HEK293 (cell line): Measurements from ENCODE around the gene WIPF3.
A peak's percentile ranks its signal among the peaks of the same experiment; 100 is the strongest.

Source experiments
- CTCF ChIA-PET: fragments of 350-600 bp; formaldehyde crosslinking; extraction: SDS; loops from one replicate; lab custom pipeline; 2021; ENCODE audit warnings: antibody characterized with exemption; lab: Yijun Ruan, JAX
- POLR2A ChIA-PET: fragments of 300-600 bp; formaldehyde crosslinking; extraction: SDS; loops from one replicate; lab custom pipeline; 2020; ENCODE audit warnings: antibody characterized with exemption, inconsistent platforms; lab: Yijun Ruan, JAX
- H3K27ac ChIP-seq: fragments of 200-500 bp; sonication (Bioruptor generic); 2 replicates; pipeline ENCODE4 v1.5.1; 2014; ENCODE audit warnings: low read depth, low read length, control low read depth, inconsistent platforms; ENCODE audit errors: extremely low read depth
- H3K36me3 ChIP-seq, 2 experiments: fragments of 200-500 bp in 1 of 2; sonication (Bioruptor generic) in 1 of 2; 1 replicate in 1 of 2; 2 replicates in 1 of 2; pipeline ENCODE4 v1.5.1; 2014 to 2017; ENCODE audit warnings: inconsistent platforms in 2 of 2, low read length in 2 of 2; ENCODE audit not compliant: control insufficient read depth in 2 of 2, insufficient read depth in 1 of 2
- H3K4me1 ChIP-seq: fragments of 200-500 bp; sonication (Bioruptor generic); 2 replicates; pipeline ENCODE4 v1.5.1; 2014; ENCODE audit warnings: mild to moderate bottlenecking, low read length, inconsistent platforms; ENCODE audit not compliant: control insufficient read depth, insufficient read depth
- H3K4me3 ChIP-seq: 2 replicates; pipeline ENCODE4 v1.5.1; 2011; ENCODE audit warnings: low read depth, mild to moderate bottlenecking, control low read depth, low read length, moderate library complexity
- H3K9me3 ChIP-seq: fragments of 200-500 bp; sonication (Bioruptor generic); 2 replicates; pipeline ENCODE4 v1.5.1; 2014; ENCODE audit warnings: low read depth, low read length, inconsistent platforms; ENCODE audit not compliant: control insufficient read depth, insufficient read depth
- BCL6B ChIP-seq: fragments of 450-650 bp; formaldehyde crosslinking; IDR thresholded peaks from 2 replicates; pipeline ENCODE4 v1.5.1; 2017; ENCODE audit warnings: missing biosample characterization, missing genetic modification characterization
- PRDM1 ChIP-seq: fragments of 450-650 bp; formaldehyde crosslinking; IDR thresholded peaks from 2 replicates; pipeline ENCODE4; 2016; ENCODE audit warnings: missing biosample characterization, missing genetic modification characterization
- REST ChIP-seq: fragments of 450-650 bp; formaldehyde crosslinking; IDR thresholded peaks from 2 replicates; pipeline ENCODE4 v1.5.1; 2016; ENCODE audit warnings: missing biosample characterization, missing genetic modification characterization
- SCRT2 ChIP-seq: fragments of 450-650 bp; formaldehyde crosslinking; IDR thresholded peaks from 2 replicates; pipeline ENCODE4 v1.5.1; 2016; ENCODE audit warnings: missing biosample characterization, missing genetic modification characterization
- ZBTB1 ChIP-seq: fragments of 450-650 bp; formaldehyde crosslinking; IDR thresholded peaks from 2 replicates; pipeline ENCODE4 v1.5.1; 2016; ENCODE audit warnings: missing biosample characterization, missing genetic modification characterization
- ZBTB7A ChIP-seq: fragments of 450-650 bp; formaldehyde crosslinking; IDR thresholded peaks from 2 replicates; pipeline ENCODE4 v1.5.1; 2016; ENCODE audit warnings: low read depth, missing biosample characterization, missing genetic modification characterization
- ZFHX2 ChIP-seq: fragments of 450-650 bp; formaldehyde crosslinking; conservative IDR thresholded peaks from 2 replicates; pipeline ENCODE4 v1.5.1; 2016; ENCODE audit warnings: missing biosample characterization, missing genetic modification characterization
- ZNF112 ChIP-seq: fragments of 450-650 bp; formaldehyde crosslinking; IDR thresholded peaks from 2 replicates; pipeline ENCODE4 v1.5.0; 2017; ENCODE audit warnings: missing biosample characterization, missing genetic modification characterization
- ZNF121 ChIP-seq: fragments of 450-650 bp; formaldehyde crosslinking; IDR thresholded peaks from 2 replicates; pipeline ENCODE4 v1.5.1; 2016; ENCODE audit warnings: missing biosample characterization, missing genetic modification characterization
- ZNF2 ChIP-seq: fragments of 450-650 bp; formaldehyde crosslinking; IDR thresholded peaks from 2 replicates; pipeline ENCODE4 v1.5.1; 2016; ENCODE audit warnings: missing biosample characterization, missing genetic modification characterization
- ZNF24 ChIP-seq: fragments of 450-650 bp; formaldehyde crosslinking; IDR thresholded peaks from 2 replicates; pipeline ENCODE4 v1.5.1; 2016; ENCODE audit warnings: missing biosample characterization, missing genetic modification characterization
- ZNF292 ChIP-seq: fragments of 450-650 bp; formaldehyde crosslinking; IDR thresholded peaks from 2 replicates; pipeline ENCODE4 v1.5.1; 2016; ENCODE audit warnings: low read depth, missing biosample characterization, missing genetic modification characterization, borderline replicate concordance
- ZNF341 ChIP-seq: fragments of 450-650 bp; formaldehyde crosslinking; IDR thresholded peaks from 2 replicates; pipeline ENCODE4; 2016; ENCODE audit warnings: low read depth, missing biosample characterization, missing genetic modification characterization
- ZNF404 ChIP-seq: fragments of 450-650 bp; formaldehyde crosslinking; IDR thresholded peaks from 2 replicates; pipeline ENCODE4 v1.5.1; 2017; ENCODE audit warnings: missing biosample characterization, missing genetic modification characterization
- ZNF600 ChIP-seq: fragments of 450-650 bp; formaldehyde crosslinking; IDR thresholded peaks from 2 replicates; pipeline ENCODE4 v1.5.1; 2016; ENCODE audit warnings: missing biosample characterization, missing genetic modification characterization
- ZNF626 ChIP-seq: fragments of 450-650 bp; sonication (Bioruptor Pico); formaldehyde crosslinking; IDR thresholded peaks from 2 replicates; pipeline ENCODE4 v1.5.1; 2018; ENCODE audit warnings: missing biosample characterization, missing genetic modification characterization, inconsistent platforms
- ZNF660 ChIP-seq: fragments of 450-650 bp; IDR thresholded peaks from 2 replicates; pipeline ENCODE4 v1.5.1; 2018; ENCODE audit warnings: missing biosample characterization, mild to moderate bottlenecking, missing genetic modification characterization
- ZNF777 ChIP-seq: fragments of 450-650 bp; formaldehyde crosslinking; IDR thresholded peaks from 2 replicates; pipeline ENCODE4 v1.5.1; 2017; ENCODE audit warnings: missing biosample characterization, missing genetic modification characterization, borderline replicate concordance
- ZSCAN23 ChIP-seq: fragments of 450-650 bp; formaldehyde crosslinking; IDR thresholded peaks from 2 replicates; pipeline ENCODE4 v1.5.1; 2016; ENCODE audit warnings: missing biosample characterization, missing genetic modification characterization
- TF ChIP-seq, protein P1 (sequence below): fragments of 450-650 bp; IDR thresholded peaks from 2 replicates; pipeline ENCODE4 v1.5.1; 2018; ENCODE audit warnings: missing biosample characterization, missing genetic modification characterization

The WIPF3 gene

DNA sequence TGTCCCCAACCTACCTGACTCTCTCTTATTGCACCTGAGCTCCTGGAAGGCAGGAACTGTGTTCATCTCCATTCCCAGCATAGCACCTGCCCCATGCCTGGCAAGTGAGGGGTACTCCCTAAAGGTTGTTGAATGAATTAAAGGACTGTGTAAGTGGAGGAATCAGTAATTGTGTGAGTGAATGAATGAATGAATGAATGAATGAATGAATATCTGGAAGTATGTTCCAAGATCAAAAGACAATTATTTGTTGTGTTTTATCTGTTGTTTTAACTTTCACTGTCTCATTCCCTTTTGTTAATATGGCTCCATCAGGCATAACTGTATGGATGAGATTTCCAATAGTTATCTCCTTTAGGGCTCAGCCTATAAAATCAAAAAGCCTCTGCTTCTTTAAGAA lies 4.0 kb downstream of the WIPF3 start:
- H3K4me3 ChIP-seq, result no peak overlapping the region
- H3K27ac ChIP-seq, result no peak overlapping the region
- TF ChIP-seq ZNF24 (0 out of 2 replicates have a peak, but pooled peaks have one; percentile 50), ZNF292 (tag by site-specific recombination) (no peak)
- no peaks in the 10 kb centered on the region for H3K9me3 ChIP-seq
- ChIA-PET CTCF (interaction anchor here (0.7 kb wide), 1 partner anchor 176 kb away, joined by 3 read pairs; no protein-coding TSS in a partner anchor), POLR2A (no interaction called here)
- H3K36me3 ChIP-seq, result no peaks in the 10 kb centered on the region
- peaks cover 23% of the 10 kb centered on the region for H3K4me1 ChIP-seq

DNA sequence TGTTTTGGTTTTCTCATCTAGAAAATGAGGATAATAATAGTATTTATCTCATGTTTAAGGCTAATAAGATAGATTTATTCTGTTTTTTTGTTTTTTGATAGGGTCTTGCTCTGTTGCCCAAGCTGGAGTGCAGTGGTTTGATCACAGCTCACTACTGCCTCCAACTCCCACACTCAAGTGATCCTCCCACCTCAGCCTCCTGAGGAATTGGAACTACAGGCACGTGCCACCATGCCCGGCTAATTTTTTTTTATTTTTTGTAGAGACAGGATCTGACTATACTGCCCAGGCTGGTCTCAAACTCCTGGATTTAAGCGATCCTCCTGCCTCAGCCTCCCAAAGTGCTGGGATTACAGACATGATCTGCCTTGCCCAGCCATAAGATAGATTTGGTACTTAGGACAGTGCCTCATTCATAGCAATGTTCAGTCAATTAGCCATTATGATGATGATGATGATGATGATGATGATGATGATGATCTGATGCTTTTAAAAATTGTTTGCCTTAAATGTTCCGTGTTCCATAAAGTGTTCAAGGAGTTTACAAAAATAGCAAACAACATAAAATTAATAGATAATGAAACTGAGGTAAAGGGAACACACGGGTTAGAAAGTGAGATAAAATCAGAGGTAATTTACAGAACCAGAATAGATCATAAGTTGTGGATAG lies 4.6 kb downstream of the WIPF3 start:
- ChIA-PET POLR2A (no interaction called here), CTCF (interaction anchor here (0.6 kb wide), 1 partner anchor 10 kb away, joined by 3 read pairs; no protein-coding TSS in a partner anchor)
- Histone ChIP-seq H3K9me3 (no peaks in the 10 kb centered on the region), H3K4me3 (no peak overlapping the region), H3K4me1 (peaks cover 23% of the 10 kb centered on the region), H3K27ac (no peak overlapping the region), H3K36me3 (no peaks in the 10 kb centered on the region)
- TF ChIP-seq ZNF121, result peak; percentile 93
- TF ChIP-seq, protein P1, sequence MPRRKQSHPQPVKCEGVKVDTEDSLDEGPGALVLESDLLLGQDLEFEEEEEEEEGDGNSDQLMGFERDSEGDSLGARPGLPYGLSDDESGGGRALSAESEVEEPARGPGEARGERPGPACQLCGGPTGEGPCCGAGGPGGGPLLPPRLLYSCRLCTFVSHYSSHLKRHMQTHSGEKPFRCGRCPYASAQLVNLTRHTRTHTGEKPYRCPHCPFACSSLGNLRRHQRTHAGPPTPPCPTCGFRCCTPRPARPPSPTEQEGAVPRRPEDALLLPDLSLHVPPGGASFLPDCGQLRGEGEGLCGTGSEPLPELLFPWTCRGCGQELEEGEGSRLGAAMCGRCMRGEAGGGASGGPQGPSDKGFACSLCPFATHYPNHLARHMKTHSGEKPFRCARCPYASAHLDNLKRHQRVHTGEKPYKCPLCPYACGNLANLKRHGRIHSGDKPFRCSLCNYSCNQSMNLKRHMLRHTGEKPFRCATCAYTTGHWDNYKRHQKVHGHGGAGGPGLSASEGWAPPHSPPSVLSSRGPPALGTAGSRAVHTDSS (tag by site-specific recombination), result peak; percentile 98
- peak; percentile 57; the same call in 1 of the 2 replicates for TF ChIP-seq REST (tag by site-specific recombination)
- no peak for TF ChIP-seq ZBTB1 (tag by site-specific recombination)
- TF ChIP-seq ZFHX2 (tag by site-specific recombination), result peak; percentile 46
- TF ChIP-seq ZNF660 (tag by site-specific recombination), result no peak
- no peak for TF ChIP-seq ZNF2 (tag by site-specific recombination)
- TF ChIP-seq ZNF626 (tag by site-specific recombination), result no peak

DNA sequence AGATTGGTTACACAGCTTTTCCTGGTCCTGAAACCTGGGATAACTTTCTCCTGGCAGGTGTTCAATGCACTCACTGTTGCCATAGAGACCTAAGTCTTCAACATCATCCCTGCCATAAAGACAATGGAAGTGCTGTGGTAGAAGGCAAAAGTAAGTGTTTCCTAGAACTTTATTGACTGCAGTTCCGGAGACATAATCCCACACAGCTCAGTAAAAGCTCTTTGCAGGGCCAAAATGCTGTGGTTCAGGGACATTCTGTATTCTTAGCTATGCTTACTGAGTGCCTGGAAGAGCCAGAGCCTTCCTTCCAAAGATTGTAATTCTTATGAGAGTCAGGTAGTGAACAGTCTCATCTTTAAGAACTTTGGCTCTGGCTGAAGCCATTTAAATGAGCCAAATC lies 5.3 kb downstream of the WIPF3 start:
- Histone ChIP-seq H3K4me1 (peaks cover 23% of the 10 kb centered on the region), H3K27ac (no peak overlapping the region), H3K36me3 (no peaks in the 10 kb centered on the region), H3K4me3 (no peak overlapping the region), H3K9me3 (no peaks in the 10 kb centered on the region)
- ChIA-PET POLR2A (no interaction called here), CTCF (interaction anchor here (0.6 to 1.1 kb wide), 3 partner anchors 9 to 850 kb away, joined by 3 to 5 read pairs (median 3); no protein-coding TSS in a partner anchor)
- TF ChIP-seq ZNF404 (tag by site-specific recombination) (no peak), SCRT2 (tag by site-specific recombination) (no peak), ZNF341 (tag by site-specific recombination) (peak; percentile 59; the same call in 1 of the 2 replicates), ZSCAN23 (tag by site-specific recombination) (no peak), ZNF600 (tag by site-specific recombination) (peak; percentile 30; the same call in 1 of the 2 replicates), BCL6B (tag by site-specific recombination) (0 out of 2 replicates have a peak, but pooled peaks have one; percentile 38), ZNF777 (no peak), ZBTB7A (no peak), ZNF112 (tag by site-specific recombination) (no peak), PRDM1 (tag by site-specific recombination) (peak; percentile 34; the same call in 1 of the 2 replicates)
